PC-9 (cell line): ENCODE results near the gene FOXN1.

ENCODE experiments used
- CTCF ChIP-seq: fragments of 200-600 bp; sonication (generic); conservative IDR thresholded peaks from 2 replicates; pipeline ENCODE4 v1.6.1; 2017; ENCODE audit warnings: mixed run types, antibody characterized with exemption, mild to moderate bottlenecking, moderate library complexity
- EZH2 ChIP-seq: fragments of 200-600 bp; sonication (generic); IDR thresholded peaks from 2 replicates; pipeline ENCODE4 v1.8.0; 2017; ENCODE audit warnings: antibody characterized with exemption, low read depth

- TF ChIP-seq CTCF (no peak), EZH2 (no peak)
These were observed 28.7 kb downstream of the FOXN1 start for GRCh38 chr17:28534740-28535375.
